NCI-H345 treated with DMSO at 0.1 percent for 48 hours (cell line): Measurements from ENCODE around the gene RABL2B.
"Not testable (repeated sequence)": the region's sequence is repeated elsewhere in the genome, so short reads cannot be mapped to it uniquely, and the experiment has no call there.

Experiments
- DNase-seq: peaks from one replicate; lab custom pipeline; 2025; ENCODE audit not compliant: unreplicated experiment; lab: John Stamatoyannopoulos, UW

RABL2B gene

GRCh38 chr22:50783033-50783879 is at the start of gene RABL2B:
Gene RABL2B, minus strand, starts transcription at chr22:50783636. Its CDS starts 1,342 bp downstream, at chr22:50782294.
- peak; percentile 54 for DNase-seq

GRCh38 chr22:50786936-50787335 is 3.5 kb upstream of the RABL2B start:
- DNase-seq = not testable (repeated sequence)

- not testable (repeated sequence) for DNase-seq
Measured at GRCh38 chr22:50785289-50785688, 1.9 kb upstream of the RABL2B start.

GRCh38 chr22:50783880-50784276 is 442 bp upstream of the RABL2B start:
- DNase-seq = not testable (repeated sequence)

- DNase-seq = not testable (repeated sequence)
Measured at GRCh38 chr22:50782253-50782652, 1.2 kb downstream of the RABL2B start.

- not testable (repeated sequence) for DNase-seq
Measured at GRCh38 chr22:50780244-50780643, 3.2 kb downstream of the RABL2B start.

- DNase-seq = not testable (repeated sequence)
Measured at GRCh38 chr22:50777631-50778030, 5.8 kb downstream of the RABL2B start.

GRCh38 chr22:50775132-50775531 is 8.3 kb downstream of the RABL2B start:
- not testable (repeated sequence) for DNase-seq

- DNase-seq = not testable (repeated sequence)
Measured at GRCh38 chr22:50764288-50764687, 19.1 kb downstream of the RABL2B start.

- not testable (repeated sequence) for DNase-seq
Measured at GRCh38 chr22:50761829-50762228, 21.6 kb downstream of the RABL2B start.

- not testable (repeated sequence) for DNase-seq
Measured at GRCh38 chr22:50759597-50760341, 23.7 kb downstream of the RABL2B start.

GRCh38 chr22:50756949-50757491 is 26.4 kb downstream of the RABL2B start:
- not testable (repeated sequence) for DNase-seq

GRCh38 chr22:50756406-50756805 is 27.0 kb downstream of the RABL2B start:
- not testable (repeated sequence) for DNase-seq

GRCh38 chr22:50755251-50755650 is 28.2 kb downstream of the RABL2B start:
- not testable (repeated sequence) for DNase-seq

GRCh38 chr22:50749302-50750074 is 33.9 kb downstream of the RABL2B start:
- DNase-seq = not testable (repeated sequence)

GRCh38 chr22:50748630-50749029 is 34.8 kb downstream of the RABL2B start:
- not testable (repeated sequence) for DNase-seq

GRCh38 chr22:50747521-50747920 is 35.9 kb downstream of the RABL2B start:
- not testable (repeated sequence) for DNase-seq

GRCh38 chr22:50744424-50744823 is 39.0 kb downstream of the RABL2B start:
- not testable (repeated sequence) for DNase-seq

GRCh38 chr22:50740714-50741113 is 42.7 kb downstream of the RABL2B start:
- not testable (repeated sequence) for DNase-seq

GRCh38 chr22:50739894-50740293 is 43.5 kb downstream of the RABL2B start:
- peak; percentile 27 for DNase-seq

GRCh38 chr22:50739279-50739691 is 44.2 kb downstream of the RABL2B start:
- DNase-seq = no peak
